Astrocyte of the hippocampus (primary cell): ENCODE data around the gene SCFD2.
A peak's percentile ranks its signal among the peaks of the same experiment; 100 is the strongest.

Experiments
- DNase-seq: peaks from one replicate; pipeline ENCODE4 v3.0.0; 2011; ENCODE audit warnings: low read depth, low spot score

SCFD2 gene

GRCh38 chr4:52957220-52957686 is 408.6 kb downstream of the SCFD2 start:
- DNase-seq: peak; percentile 49

GRCh38 chr4:52956691-52957090 is 409.2 kb downstream of the SCFD2 start:
- DNase-seq: peak; percentile 20

GRCh38 chr4:52954560-52955170 is 411.2 kb downstream of the SCFD2 start:
- DNase-seq: peak; percentile 12

GRCh38 chr4:52952540-52952939 is 413.3 kb downstream of the SCFD2 start:
- DNase-seq: no peak

- DNase-seq: no peak
These were observed 414.8 kb downstream of the SCFD2 start for GRCh38 chr4:52951016-52951415.

- peak; percentile 7 for DNase-seq
These were observed 415.6 kb downstream of the SCFD2 start for GRCh38 chr4:52950226-52950625.

- no peak for DNase-seq
These were observed 416.5 kb downstream of the SCFD2 start for GRCh38 chr4:52949336-52949735.

GRCh38 chr4:52948057-52948423 is 417.8 kb downstream of the SCFD2 start:
- DNase-seq: no peak

- no peak for DNase-seq
These were observed 418.3 kb downstream of the SCFD2 start for GRCh38 chr4:52947401-52948056.

GRCh38 chr4:52946855-52947254 is 419.0 kb downstream of the SCFD2 start:
- peak; percentile 6 for DNase-seq

- DNase-seq: no peak
These were observed 419.9 kb downstream of the SCFD2 start for GRCh38 chr4:52945982-52946381.

GRCh38 chr4:52945326-52945898 is 420.4 kb downstream of the SCFD2 start:
- no peak for DNase-seq

GRCh38 chr4:52943677-52944076 is 422.2 kb downstream of the SCFD2 start:
- no peak for DNase-seq

- no peak for DNase-seq
These were observed 422.9 kb downstream of the SCFD2 start for GRCh38 chr4:52942936-52943335.

GRCh38 chr4:52941450-52941849 is 424.4 kb downstream of the SCFD2 start:
- DNase-seq: no peak

- DNase-seq: no peak
These were observed 426.1 kb downstream of the SCFD2 start for GRCh38 chr4:52939739-52940138.

- no peak for DNase-seq
These were observed 426.5 kb downstream of the SCFD2 start for GRCh38 chr4:52939325-52939724.

- DNase-seq: no peak
These were observed 428.0 kb downstream of the SCFD2 start for GRCh38 chr4:52937829-52938228.

- no peak for DNase-seq
These were observed 429.1 kb downstream of the SCFD2 start for GRCh38 chr4:52936729-52937128.

- DNase-seq: no peak
These were observed 430.5 kb downstream of the SCFD2 start for GRCh38 chr4:52935317-52935716.

GRCh38 chr4:52933738-52934137 is 432.1 kb downstream of the SCFD2 start:
- DNase-seq: no peak

- peak; percentile 41 for DNase-seq
These were observed 433.0 kb downstream of the SCFD2 start for GRCh38 chr4:52932591-52933470.
